ENCODE results near the gene CDCA5. TPM values are rescaled to one million over a fixed set of nuclear protein-coding genes. Genes with fewer than 3 reads are reported as not detected.

CDCA5 gene
- total RNA-seq, 1 donor from 2014 or later, result 6.0 TPM

DNA sequence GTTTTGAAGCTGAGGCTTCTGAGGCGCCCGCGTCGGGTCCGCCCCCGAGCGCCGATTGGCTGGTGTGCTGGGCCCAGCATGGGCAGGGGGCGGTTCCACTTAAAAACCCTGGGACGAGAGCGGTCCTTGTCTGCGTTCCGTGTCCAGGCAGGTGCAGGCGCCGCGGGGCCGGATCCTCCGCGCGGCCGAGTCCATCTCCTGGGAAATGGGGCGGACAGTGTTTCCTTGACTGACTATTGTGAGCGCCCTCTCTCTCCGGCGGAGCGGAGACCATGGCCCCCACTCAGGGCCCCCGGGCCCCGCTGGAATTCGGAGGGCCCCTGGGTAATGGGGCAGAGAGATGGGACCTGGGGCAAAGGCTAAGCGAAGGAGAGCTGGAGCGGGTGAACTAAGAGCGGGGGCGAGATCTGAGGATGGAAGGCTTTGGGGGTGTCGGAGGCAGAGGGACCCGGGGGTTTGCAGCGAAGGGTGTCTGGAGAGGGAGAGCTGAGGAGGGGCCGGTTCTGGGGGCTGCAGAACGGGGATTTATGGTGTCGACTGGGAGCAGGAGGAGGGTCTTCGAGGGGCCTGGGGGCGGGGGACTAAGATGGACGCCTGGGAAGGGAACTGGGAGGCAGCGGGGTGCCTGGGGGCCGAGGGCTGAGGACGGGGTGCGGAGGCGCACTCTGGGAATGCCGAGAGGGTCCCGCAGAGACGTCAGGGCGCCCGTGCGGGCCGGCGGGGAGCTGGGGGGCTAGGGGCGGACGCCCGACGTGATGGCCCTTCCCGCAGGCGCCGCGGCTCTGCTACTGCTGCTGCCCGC, 28.1 kb upstream of the CDCA5 start, which contains the start of gene TM7SF2:
Gene TM7SF2, plus strand, starts transcription at position 129 of the 802 bp plus-strand sequence. Its CDS starts 144 bp downstream, at position 273.
- TF ChIP-seq, protein P1, sequence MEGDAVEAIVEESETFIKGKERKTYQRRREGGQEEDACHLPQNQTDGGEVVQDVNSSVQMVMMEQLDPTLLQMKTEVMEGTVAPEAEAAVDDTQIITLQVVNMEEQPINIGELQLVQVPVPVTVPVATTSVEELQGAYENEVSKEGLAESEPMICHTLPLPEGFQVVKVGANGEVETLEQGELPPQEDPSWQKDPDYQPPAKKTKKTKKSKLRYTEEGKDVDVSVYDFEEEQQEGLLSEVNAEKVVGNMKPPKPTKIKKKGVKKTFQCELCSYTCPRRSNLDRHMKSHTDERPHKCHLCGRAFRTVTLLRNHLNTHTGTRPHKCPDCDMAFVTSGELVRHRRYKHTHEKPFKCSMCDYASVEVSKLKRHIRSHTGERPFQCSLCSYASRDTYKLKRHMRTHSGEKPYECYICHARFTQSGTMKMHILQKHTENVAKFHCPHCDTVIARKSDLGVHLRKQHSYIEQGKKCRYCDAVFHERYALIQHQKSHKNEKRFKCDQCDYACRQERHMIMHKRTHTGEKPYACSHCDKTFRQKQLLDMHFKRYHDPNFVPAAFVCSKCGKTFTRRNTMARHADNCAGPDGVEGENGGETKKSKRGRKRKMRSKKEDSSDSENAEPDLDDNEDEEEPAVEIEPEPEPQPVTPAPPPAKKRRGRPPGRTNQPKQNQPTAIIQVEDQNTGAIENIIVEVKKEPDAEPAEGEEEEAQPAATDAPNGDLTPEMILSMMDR (IDR thresholded peaks at IDR 0.05), result no peak
- peak; percentile 96 for DNase-seq (ENCODE audit: extremely low spot score, unreplicated experiment)
- Mint-ChIP-seq H3K27me3 (ENCODE audit: unreplicated experiment) (no peaks in the 10 kb centered on the region), H3K4me3 (ENCODE audit: unreplicated experiment) (peak within 1 kb of the TSS; percentile 86), H3K9me3 (ENCODE audit: unreplicated experiment) (no peaks in the 10 kb centered on the region), H3K27ac (ENCODE audit: unreplicated experiment) (peak within 1 kb of the TSS; percentile 77), H3K36me3 (ENCODE audit: unreplicated experiment) (no peaks in the 10 kb centered on the region), H3K4me1 (ENCODE audit: unreplicated experiment) (peaks cover 28% of the 10 kb centered on the region)

DNA sequence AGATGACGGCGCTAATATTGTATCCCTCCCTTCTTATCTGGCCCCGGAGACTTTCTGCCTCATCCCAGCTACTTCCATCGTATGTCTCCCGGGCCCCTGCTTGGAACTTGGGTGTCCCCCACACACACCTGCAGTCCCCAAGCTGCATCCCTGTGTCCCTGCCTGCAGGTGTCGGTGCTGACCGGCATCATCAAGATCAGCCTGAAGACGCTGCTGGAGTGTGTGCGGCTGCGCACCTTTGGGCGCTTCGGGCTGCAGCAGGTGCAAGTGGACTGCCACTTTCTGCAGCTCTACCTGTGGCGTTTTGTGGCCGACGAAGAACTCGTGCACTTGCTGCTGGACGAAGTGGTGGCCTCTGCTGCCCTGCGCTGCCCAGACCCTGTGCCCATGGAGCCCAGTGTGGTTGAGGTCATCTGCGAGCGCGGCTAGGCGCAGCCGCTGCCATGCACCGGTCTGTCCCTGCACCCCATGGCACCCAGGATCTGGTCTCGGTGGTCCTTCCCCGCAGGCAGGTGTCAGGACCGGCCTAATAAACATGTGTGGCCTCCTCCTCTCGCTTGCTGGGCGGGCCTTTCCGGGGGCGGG, 27.4 kb upstream of the CDCA5 start:
- Mint-ChIP-seq H3K4me3 (ENCODE audit: unreplicated experiment) (peak overlapping the region; percentile 86), H3K4me1 (ENCODE audit: unreplicated experiment) (peaks cover 23% of the 10 kb centered on the region), H3K9me3 (ENCODE audit: unreplicated experiment) (no peaks in the 10 kb centered on the region), H3K27ac (ENCODE audit: unreplicated experiment) (no peak overlapping the region), H3K36me3 (ENCODE audit: unreplicated experiment) (no peaks in the 10 kb centered on the region), H3K27me3 (ENCODE audit: unreplicated experiment) (no peaks in the 10 kb centered on the region)
- TF ChIP-seq, protein P1 (IDR thresholded peaks at IDR 0.05), result no peak
- no peak for DNase-seq (ENCODE audit: extremely low spot score, unreplicated experiment)

DNA sequence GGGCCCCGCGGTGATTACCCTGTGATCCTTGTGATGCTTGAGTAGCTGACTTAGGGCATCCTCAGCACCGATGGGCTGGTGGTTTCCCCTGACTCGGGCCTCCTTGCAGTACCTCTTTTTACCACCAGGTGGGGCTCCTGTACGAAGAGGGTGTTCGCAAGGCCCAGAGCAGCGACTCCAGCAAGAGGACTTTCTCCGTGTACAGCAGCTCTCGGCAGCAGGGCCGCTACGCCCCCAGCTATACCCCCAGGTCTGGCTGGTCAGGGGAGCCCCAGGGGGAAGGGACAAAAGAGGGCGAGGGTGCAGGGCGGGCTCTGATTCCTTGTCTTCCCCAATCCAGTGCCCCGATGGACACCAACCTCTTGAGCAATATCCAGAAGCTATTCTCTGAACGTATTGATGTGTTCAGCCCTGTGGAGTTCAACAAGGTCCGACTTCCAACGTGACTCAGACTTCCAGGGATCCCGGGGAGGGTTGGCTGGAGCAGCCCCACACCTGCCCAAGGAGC, 26.6 kb upstream of the CDCA5 start:
- Mint-ChIP-seq H3K4me3 (ENCODE audit: unreplicated experiment) (no peak overlapping the region), H3K27me3 (ENCODE audit: unreplicated experiment) (no peaks in the 10 kb centered on the region), H3K36me3 (ENCODE audit: unreplicated experiment) (no peaks in the 10 kb centered on the region), H3K4me1 (ENCODE audit: unreplicated experiment) (peaks cover 23% of the 10 kb centered on the region), H3K27ac (ENCODE audit: unreplicated experiment) (no peak overlapping the region), H3K9me3 (ENCODE audit: unreplicated experiment) (no peaks in the 10 kb centered on the region)
- TF ChIP-seq, protein P1 (IDR thresholded peaks at IDR 0.05), result peak; percentile 92
- DNase-seq (ENCODE audit: extremely low spot score, unreplicated experiment), result peak; percentile 97

DNA sequence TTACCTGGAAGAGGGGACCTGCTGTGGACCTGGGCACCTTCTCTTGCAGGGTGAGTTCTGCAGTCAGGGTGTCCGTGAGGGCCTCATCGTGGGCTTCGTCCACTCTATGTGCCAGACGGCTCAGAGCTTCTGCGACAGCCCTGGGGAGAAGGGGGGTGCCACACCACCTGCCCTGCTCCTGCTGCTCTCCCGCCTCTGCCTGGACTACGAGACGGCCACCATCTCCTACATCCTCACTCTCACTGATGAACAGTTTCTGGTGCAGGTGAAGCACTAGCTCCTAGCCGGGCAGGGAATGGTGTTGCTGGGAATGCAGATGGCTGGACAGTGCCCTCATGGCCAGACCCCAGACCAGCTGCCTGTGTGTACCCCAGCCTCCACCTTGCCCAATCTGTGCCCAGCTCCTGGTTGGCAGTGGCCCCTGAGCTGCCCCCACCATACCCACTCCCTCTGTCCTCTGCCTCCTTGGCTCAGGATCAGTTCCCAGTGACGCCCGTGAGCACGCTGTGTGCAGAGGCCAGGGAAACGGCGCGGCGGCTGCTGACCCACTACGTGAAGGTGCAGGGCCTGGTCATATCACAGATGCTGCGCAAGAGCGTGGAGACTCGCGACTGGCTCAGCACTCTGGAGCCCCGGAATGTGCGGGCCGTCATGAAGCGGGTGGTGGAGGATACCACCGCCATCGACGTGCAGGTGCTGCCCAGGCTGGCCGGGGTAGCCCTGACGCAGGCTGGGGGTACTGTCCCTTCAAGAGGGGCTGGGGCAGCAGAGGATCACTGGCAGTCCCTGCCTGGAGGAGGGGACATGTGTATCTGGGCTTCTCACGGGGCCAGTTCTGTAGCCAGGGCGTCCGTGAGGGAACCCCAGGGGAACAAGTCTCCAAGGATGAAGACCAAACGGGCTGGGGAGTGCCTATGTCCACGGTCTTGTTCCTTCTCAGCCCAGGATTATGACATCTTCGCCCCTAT, 25.7 kb upstream of the CDCA5 start:
- TF ChIP-seq, protein P1 (IDR thresholded peaks at IDR 0.05), result no peak
- no peak overlapping the region for H3K4me3 Mint-ChIP-seq (ENCODE audit: unreplicated experiment)
- no peaks in the 10 kb centered on the region for H3K27me3 Mint-ChIP-seq (ENCODE audit: unreplicated experiment)
- H3K9me3 Mint-ChIP-seq (ENCODE audit: unreplicated experiment), result no peaks in the 10 kb centered on the region
- DNase-seq (ENCODE audit: extremely low spot score, unreplicated experiment), result no peak
- H3K36me3 Mint-ChIP-seq (ENCODE audit: unreplicated experiment), result peaks cover 3% of the 10 kb centered on the region
- peaks cover 23% of the 10 kb centered on the region for H3K4me1 Mint-ChIP-seq (ENCODE audit: unreplicated experiment)
- H3K27ac Mint-ChIP-seq (ENCODE audit: unreplicated experiment), result no peak overlapping the region

Measured in osteocyte (in vitro differentiated cells).